GM23338 (cell line): ENCODE data around the gene TNFRSF6B. TPM values are rescaled to one million over a fixed set of nuclear protein-coding genes. Genes with fewer than 3 reads are reported as not detected.

Experiments
- ATAC-seq: fragments of 200-7000 bp; cut with Tn5 transposase; 3 replicates; pipeline ENCODE4 v1.9.1; 2020
- DNase-seq: peaks from one replicate; pipeline ENCODE4 v3.0.0-alpha.2; 2015; ENCODE audit warnings: low spot score
- H2AFZ ChIP-seq: fragments of 200-600 bp; sonication (generic); 2 replicates; pipeline ENCODE4 v1.8.0; 2016; ENCODE audit warnings: antibody characterized with exemption, mild to moderate bottlenecking, moderate library complexity
- H3F3A ChIP-seq: fragments of 200-600 bp; sonication (generic); replicated peaks from 2 replicates; pipeline ENCODE4 v1.8.0; 2017; ENCODE audit warnings: antibody characterized with exemption, mixed run types, low read depth
- H3K27ac ChIP-seq: fragments of 200-600 bp; sonication (generic); 2 replicates; pipeline ENCODE4 v1.6.1; 2016; ENCODE audit warnings: low read depth
- H3K27me3 ChIP-seq: fragments of 200-600 bp; sonication (generic); 2 replicates; pipeline ENCODE4 v1.8.0; 2016; ENCODE audit warnings: mild to moderate bottlenecking, mixed run types, moderate library complexity; ENCODE audit not compliant: insufficient read depth
- H3K36me3 ChIP-seq: fragments of 200-600 bp; sonication (generic); 2 replicates; pipeline ENCODE4 v1.8.0; 2016; ENCODE audit warnings: mild to moderate bottlenecking; ENCODE audit not compliant: insufficient read depth
- H3K4me1 ChIP-seq: fragments of 200-600 bp; sonication (generic); 2 replicates; pipeline ENCODE4 v1.8.0; 2016; ENCODE audit warnings: mild to moderate bottlenecking, moderate library complexity; ENCODE audit not compliant: insufficient read depth
- H3K4me2 ChIP-seq: fragments of 200-600 bp; sonication (generic); 2 replicates; pipeline ENCODE4 v1.7.1; 2017; ENCODE audit warnings: mixed run types
- H3K4me3 ChIP-seq: fragments of 200-600 bp; sonication (generic); 2 replicates; pipeline ENCODE4 v1.6.1; 2016; ENCODE audit warnings: mixed run types
- H3K79me2 ChIP-seq: fragments of 200-600 bp; sonication (generic); replicated peaks from 2 replicates; pipeline ENCODE4 v1.8.0; 2017; ENCODE audit warnings: mild to moderate bottlenecking; ENCODE audit not compliant: insufficient read depth
- H3K9me2 ChIP-seq: fragments of 200-600 bp; sonication (generic); 2 replicates; pipeline ENCODE4 v1.8.0; 2017; ENCODE audit not compliant: insufficient read depth
- H4K20me1 ChIP-seq: fragments of 200-600 bp; sonication (generic); replicated peaks from 2 replicates; pipeline ENCODE4 v1.8.0; 2017; ENCODE audit warnings: mild to moderate bottlenecking; ENCODE audit not compliant: insufficient read depth
- H3K27ac Mint-ChIP-seq: 2 replicates; pipeline ENCODE4 v1.8.0; 2020; ENCODE audit warnings: inconsistent platforms, mild to moderate bottlenecking, moderate library complexity, mixed read lengths
- H3K27me3 Mint-ChIP-seq: 3 replicates; pipeline ENCODE4 v1.8.0; 2022; ENCODE audit warnings: low read depth, mild to moderate bottlenecking, moderate library complexity, mixed read lengths, inconsistent platforms; ENCODE audit not compliant: insufficient read depth, poor library complexity
- H3K36me3 Mint-ChIP-seq: 3 replicates; pipeline ENCODE4 v1.8.0; 2021; ENCODE audit warnings: low read depth, mild to moderate bottlenecking, inconsistent platforms, moderate library complexity, mixed read lengths
- H3K4me1 Mint-ChIP-seq: 3 replicates; pipeline ENCODE4 v1.8.0; 2020; ENCODE audit warnings: mild to moderate bottlenecking, inconsistent platforms, mixed read lengths
- H3K4me3 Mint-ChIP-seq: 3 replicates; pipeline ENCODE4 v1.8.0; 2021; ENCODE audit warnings: moderate library complexity, mild to moderate bottlenecking, inconsistent platforms, mixed read lengths
- H3K9me3 Mint-ChIP-seq: 3 replicates; pipeline ENCODE4 v1.8.0; 2020; ENCODE audit warnings: moderate library complexity, mild to moderate bottlenecking, inconsistent platforms, mixed read lengths
- CREB1 ChIP-seq: fragments of 250-450 bp; sonication (Bioruptor Pico); IDR thresholded peaks from 2 replicates; pipeline ENCODE4 v1.5.0; 2020; ENCODE audit warnings: low read depth, mild to moderate bottlenecking, moderate library complexity
- EZH2 ChIP-seq: fragments of 200-600 bp; sonication (generic); IDR thresholded peaks from one replicate; pipeline ENCODE4 v1.8.0; 2017; ENCODE audit warnings: antibody characterized with exemption, mild to moderate bottlenecking, low read depth; ENCODE audit not compliant: unreplicated experiment
- EZH2phosphoT487 ChIP-seq: fragments of 200-600 bp; sonication (generic); IDR thresholded peaks from one replicate; pipeline ENCODE4 v1.8.1; 2018; ENCODE audit warnings: antibody characterized with exemption; ENCODE audit not compliant: unreplicated experiment
- JUNB ChIP-seq: IDR thresholded peaks from one replicate; pipeline ENCODE4 v1.6.1; 2016; ENCODE audit warnings: antibody characterized with exemption; ENCODE audit not compliant: unreplicated experiment
- NANOG ChIP-seq: IDR thresholded peaks from 2 replicates; pipeline ENCODE4 v1.6.1; 2016; ENCODE audit warnings: antibody characterized with exemption, borderline replicate concordance
- POLR2AphosphoS5 ChIP-seq: IDR thresholded peaks from 2 replicates; pipeline ENCODE4 v1.6.1; 2016; ENCODE audit warnings: antibody characterized with exemption, low read depth
- STAT1 ChIP-seq: IDR thresholded peaks from one replicate; pipeline ENCODE4 v1.6.1; 2016; ENCODE audit warnings: antibody characterized with exemption; ENCODE audit not compliant: unreplicated experiment
- ZNF114 ChIP-seq: fragments of 250-450 bp; sonication (Bioruptor Pico); IDR thresholded peaks from 2 replicates; pipeline ENCODE4 v1.5.0; 2020; ENCODE audit warnings: mild to moderate bottlenecking, moderate library complexity
- ZNF331 ChIP-seq: fragments of 250-450 bp; sonication (Bioruptor Pico); IDR thresholded peaks from 2 replicates; pipeline ENCODE4 v1.5.0; 2020; ENCODE audit warnings: low read depth, mild to moderate bottlenecking, moderate library complexity
- polyA plus RNA-seq: library from polyadenylated mRNA; unstranded; fragments of >200 nt; fragmentation: Nextera tagmentation; extraction: Ambion mirVana; gene quantifications from 2 replicates; pipeline ENCODE4 v1.2.1, GENCODE V29; 2016
- total RNA-seq: library from RNA; depleted of rRNA; stranded (reverse); fragments of >200 nt; shearing (Covaris generic); gene quantifications from 2 replicates; pipeline ENCODE4 v1.2.3, GENCODE V29; 2014
- TF ChIP-seq, protein P1 (sequence below): IDR thresholded peaks from 2 replicates; pipeline ENCODE4 v1.6.1; 2016; ENCODE audit warnings: antibody characterized with exemption
- TF ChIP-seq, protein P2 (sequence below): IDR thresholded peaks from one replicate; pipeline ENCODE4 v1.6.1; 2018; ENCODE audit warnings: antibody characterized with exemption; ENCODE audit not compliant: unreplicated experiment
- TF ChIP-seq, protein P3 (sequence below), 2 experiments: fragments of 200-600 bp in 1 of 2; sonication (generic) in 1 of 2; conservative IDR thresholded peaks; 2 replicates each; pipeline versions ENCODE4 v1.5.1 to v1.6.1; 2016 to 2017; ENCODE audit warnings: antibody characterized with exemption in 2 of 2, low read depth in 2 of 2, mild to moderate bottlenecking in 2 of 2, moderate library complexity in 1 of 2
- TF ChIP-seq, protein P4 (sequence below): fragments of 250-450 bp; sonication (Bioruptor Pico); IDR thresholded peaks from 2 replicates; pipeline ENCODE4 v1.5.0; 2020; ENCODE audit warnings: mild to moderate bottlenecking, moderate library complexity

The TNFRSF6B gene
- total and polyA plus RNA-seq, 2 experiments from 2014 or later: 0.28 TPM; not detected in 1

DNA sequence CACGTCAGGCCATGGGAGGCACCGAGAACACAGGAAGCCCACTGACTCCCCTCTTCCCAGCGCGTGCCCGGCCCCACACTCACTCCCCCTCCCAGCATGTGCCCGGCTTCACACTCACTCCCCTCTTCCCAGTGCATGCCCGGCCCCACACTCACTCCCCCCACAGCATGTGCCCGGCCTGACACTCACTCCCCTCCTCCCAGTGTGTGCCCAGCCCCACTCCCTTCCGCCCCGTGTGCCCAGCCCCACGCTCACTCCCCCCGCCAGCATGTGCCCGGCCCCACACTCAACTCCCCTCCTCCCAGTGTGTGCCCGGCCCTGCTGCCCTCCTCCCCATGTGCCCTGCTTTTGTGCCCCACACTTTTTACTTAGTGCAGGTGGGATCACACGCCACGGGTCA, 28.6 kb upstream of the TNFRSF6B start:
- Histone ChIP-seq H3F3A (no peaks in the 10 kb centered on the region), H4K20me1 (no peaks in the 10 kb centered on the region; the same call in 1 of the 2 replicates), H3K4me3 (no peak overlapping the region), H3K36me3 (no peaks in the 10 kb centered on the region), H3K27ac (no peak overlapping the region), H3K27me3 (no peaks in the 10 kb centered on the region), H3K4me1 (no peaks in the 10 kb centered on the region), H3K9me2 (no peaks in the 10 kb centered on the region), H3K4me2 (no peak overlapping the region), H2AFZ (no peak overlapping the region), H3K79me2 (no peaks in the 10 kb centered on the region)
- H3K27ac Mint-ChIP-seq: no peak overlapping the region
- peaks cover 46% of the 10 kb centered on the region for H3K36me3 Mint-ChIP-seq
- DNase-seq: no peak
- no peaks in the 10 kb centered on the region for H3K9me3 Mint-ChIP-seq
- peaks cover 4% of the 10 kb centered on the region for H3K4me1 Mint-ChIP-seq
- peaks cover 11% of the 10 kb centered on the region for H3K27me3 Mint-ChIP-seq
- no peak for ATAC-seq
- TF ChIP-seq, protein P1, sequence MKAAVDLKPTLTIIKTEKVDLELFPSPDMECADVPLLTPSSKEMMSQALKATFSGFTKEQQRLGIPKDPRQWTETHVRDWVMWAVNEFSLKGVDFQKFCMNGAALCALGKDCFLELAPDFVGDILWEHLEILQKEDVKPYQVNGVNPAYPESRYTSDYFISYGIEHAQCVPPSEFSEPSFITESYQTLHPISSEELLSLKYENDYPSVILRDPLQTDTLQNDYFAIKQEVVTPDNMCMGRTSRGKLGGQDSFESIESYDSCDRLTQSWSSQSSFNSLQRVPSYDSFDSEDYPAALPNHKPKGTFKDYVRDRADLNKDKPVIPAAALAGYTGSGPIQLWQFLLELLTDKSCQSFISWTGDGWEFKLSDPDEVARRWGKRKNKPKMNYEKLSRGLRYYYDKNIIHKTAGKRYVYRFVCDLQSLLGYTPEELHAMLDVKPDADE: no peak
- TF ChIP-seq ZNF331 (CRISPR knock-in tag): no peak
- TF ChIP-seq STAT1: no peak
- TF ChIP-seq EZH2phosphoT487: no peak
- TF ChIP-seq, protein P2, sequence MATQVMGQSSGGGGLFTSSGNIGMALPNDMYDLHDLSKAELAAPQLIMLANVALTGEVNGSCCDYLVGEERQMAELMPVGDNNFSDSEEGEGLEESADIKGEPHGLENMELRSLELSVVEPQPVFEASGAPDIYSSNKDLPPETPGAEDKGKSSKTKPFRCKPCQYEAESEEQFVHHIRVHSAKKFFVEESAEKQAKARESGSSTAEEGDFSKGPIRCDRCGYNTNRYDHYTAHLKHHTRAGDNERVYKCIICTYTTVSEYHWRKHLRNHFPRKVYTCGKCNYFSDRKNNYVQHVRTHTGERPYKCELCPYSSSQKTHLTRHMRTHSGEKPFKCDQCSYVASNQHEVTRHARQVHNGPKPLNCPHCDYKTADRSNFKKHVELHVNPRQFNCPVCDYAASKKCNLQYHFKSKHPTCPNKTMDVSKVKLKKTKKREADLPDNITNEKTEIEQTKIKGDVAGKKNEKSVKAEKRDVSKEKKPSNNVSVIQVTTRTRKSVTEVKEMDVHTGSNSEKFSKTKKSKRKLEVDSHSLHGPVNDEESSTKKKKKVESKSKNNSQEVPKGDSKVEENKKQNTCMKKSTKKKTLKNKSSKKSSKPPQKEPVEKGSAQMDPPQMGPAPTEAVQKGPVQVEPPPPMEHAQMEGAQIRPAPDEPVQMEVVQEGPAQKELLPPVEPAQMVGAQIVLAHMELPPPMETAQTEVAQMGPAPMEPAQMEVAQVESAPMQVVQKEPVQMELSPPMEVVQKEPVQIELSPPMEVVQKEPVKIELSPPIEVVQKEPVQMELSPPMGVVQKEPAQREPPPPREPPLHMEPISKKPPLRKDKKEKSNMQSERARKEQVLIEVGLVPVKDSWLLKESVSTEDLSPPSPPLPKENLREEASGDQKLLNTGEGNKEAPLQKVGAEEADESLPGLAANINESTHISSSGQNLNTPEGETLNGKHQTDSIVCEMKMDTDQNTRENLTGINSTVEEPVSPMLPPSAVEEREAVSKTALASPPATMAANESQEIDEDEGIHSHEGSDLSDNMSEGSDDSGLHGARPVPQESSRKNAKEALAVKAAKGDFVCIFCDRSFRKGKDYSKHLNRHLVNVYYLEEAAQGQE: no peak
- TF ChIP-seq CREB1 (CRISPR knock-in tag): no peak
- no peak for TF ChIP-seq JUNB
- TF ChIP-seq EZH2: no peak
- no peak for TF ChIP-seq ZNF114
- TF ChIP-seq POLR2AphosphoS5: no peak
- TF ChIP-seq, protein P3, sequence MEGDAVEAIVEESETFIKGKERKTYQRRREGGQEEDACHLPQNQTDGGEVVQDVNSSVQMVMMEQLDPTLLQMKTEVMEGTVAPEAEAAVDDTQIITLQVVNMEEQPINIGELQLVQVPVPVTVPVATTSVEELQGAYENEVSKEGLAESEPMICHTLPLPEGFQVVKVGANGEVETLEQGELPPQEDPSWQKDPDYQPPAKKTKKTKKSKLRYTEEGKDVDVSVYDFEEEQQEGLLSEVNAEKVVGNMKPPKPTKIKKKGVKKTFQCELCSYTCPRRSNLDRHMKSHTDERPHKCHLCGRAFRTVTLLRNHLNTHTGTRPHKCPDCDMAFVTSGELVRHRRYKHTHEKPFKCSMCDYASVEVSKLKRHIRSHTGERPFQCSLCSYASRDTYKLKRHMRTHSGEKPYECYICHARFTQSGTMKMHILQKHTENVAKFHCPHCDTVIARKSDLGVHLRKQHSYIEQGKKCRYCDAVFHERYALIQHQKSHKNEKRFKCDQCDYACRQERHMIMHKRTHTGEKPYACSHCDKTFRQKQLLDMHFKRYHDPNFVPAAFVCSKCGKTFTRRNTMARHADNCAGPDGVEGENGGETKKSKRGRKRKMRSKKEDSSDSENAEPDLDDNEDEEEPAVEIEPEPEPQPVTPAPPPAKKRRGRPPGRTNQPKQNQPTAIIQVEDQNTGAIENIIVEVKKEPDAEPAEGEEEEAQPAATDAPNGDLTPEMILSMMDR (conservative IDR thresholded peaks at IDR 0.05; ENCODE audit: low read depth in 2 of 2): no peak
- no peak for TF ChIP-seq NANOG
- TF ChIP-seq, protein P4, sequence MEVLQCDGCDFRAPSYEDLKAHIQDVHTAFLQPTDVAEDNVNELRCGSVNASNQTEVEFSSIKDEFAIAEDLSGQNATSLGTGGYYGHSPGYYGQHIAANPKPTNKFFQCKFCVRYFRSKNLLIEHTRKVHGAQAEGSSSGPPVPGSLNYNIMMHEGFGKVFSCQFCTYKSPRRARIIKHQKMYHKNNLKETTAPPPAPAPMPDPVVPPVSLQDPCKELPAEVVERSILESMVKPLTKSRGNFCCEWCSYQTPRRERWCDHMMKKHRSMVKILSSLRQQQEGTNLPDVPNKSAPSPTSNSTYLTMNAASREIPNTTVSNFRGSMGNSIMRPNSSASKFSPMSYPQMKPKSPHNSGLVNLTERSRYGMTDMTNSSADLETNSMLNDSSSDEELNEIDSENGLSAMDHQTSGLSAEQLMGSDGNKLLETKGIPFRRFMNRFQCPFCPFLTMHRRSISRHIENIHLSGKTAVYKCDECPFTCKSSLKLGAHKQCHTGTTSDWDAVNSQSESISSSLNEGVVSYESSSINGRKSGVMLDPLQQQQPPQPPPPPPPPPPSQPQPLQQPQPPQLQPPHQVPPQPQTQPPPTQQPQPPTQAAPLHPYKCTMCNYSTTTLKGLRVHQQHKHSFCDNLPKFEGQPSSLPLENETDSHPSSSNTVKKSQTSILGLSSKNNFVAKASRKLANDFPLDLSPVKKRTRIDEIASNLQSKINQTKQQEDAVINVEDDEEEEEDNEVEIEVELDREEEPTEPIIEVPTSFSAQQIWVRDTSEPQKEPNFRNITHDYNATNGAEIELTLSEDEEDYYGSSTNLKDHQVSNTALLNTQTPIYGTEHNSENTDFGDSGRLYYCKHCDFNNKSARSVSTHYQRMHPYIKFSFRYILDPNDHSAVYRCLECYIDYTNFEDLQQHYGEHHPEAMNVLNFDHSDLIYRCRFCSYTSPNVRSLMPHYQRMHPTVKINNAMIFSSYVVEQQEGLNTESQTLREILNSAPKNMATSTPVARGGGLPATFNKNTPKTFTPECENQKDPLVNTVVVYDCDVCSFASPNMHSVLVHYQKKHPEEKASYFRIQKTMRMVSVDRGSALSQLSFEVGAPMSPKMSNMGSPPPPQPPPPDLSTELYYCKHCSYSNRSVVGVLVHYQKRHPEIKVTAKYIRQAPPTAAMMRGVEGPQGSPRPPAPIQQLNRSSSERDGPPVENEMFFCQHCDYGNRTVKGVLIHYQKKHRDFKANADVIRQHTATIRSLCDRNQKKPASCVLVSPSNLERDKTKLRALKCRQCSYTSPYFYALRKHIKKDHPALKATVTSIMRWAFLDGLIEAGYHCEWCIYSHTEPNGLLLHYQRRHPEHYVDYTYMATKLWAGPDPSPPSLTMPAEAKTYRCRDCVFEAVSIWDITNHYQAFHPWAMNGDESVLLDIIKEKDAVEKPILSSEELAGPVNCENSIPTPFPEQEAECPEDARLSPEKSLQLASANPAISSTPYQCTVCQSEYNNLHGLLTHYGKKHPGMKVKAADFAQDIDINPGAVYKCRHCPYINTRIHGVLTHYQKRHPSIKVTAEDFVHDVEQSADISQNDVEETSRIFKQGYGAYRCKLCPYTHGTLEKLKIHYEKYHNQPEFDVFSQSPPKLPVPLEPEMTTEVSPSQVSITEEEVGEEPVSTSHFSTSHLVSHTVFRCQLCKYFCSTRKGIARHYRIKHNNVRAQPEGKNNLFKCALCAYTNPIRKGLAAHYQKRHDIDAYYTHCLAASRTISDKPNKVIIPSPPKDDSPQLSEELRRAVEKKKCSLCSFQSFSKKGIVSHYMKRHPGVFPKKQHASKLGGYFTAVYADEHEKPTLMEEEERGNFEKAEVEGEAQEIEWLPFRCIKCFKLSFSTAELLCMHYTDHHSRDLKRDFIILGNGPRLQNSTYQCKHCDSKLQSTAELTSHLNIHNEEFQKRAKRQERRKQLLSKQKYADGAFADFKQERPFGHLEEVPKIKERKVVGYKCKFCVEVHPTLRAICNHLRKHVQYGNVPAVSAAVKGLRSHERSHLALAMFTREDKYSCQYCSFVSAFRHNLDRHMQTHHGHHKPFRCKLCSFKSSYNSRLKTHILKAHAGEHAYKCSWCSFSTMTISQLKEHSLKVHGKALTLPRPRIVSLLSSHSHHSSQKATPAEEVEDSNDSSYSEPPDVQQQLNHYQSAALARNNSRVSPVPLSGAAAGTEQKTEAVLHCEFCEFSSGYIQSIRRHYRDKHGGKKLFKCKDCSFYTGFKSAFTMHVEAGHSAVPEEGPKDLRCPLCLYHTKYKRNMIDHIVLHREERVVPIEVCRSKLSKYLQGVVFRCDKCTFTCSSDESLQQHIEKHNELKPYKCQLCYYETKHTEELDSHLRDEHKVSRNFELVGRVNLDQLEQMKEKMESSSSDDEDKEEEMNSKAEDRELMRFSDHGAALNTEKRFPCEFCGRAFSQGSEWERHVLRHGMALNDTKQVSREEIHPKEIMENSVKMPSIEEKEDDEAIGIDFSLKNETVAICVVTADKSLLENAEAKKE: no peak
- no peak overlapping the region for H3K4me3 Mint-ChIP-seq
